AG04449 (cell line): Measurements from ENCODE around the gene LRBA.

Source experiments
- CTCF ChIA-PET: fragments of 350-600 bp; formaldehyde crosslinking; extraction: SDS; loops from one replicate; lab custom pipeline; 2021; ENCODE audit warnings: antibody characterized with exemption; lab: Yijun Ruan, JAX
- POLR2A ChIA-PET: fragments of 400-600, 350-600 bp; formaldehyde crosslinking; extraction: SDS; loops from one replicate; lab custom pipeline; 2020; ENCODE audit warnings: antibody characterized with exemption, inconsistent platforms; lab: Yijun Ruan, JAX
- DNase-seq: peaks from one replicate; pipeline ENCODE4 v3.0.0-alpha.2; 2010; ENCODE audit warnings: low read depth, low spot score
- H3K4me3 ChIP-seq: 2 replicates; pipeline ENCODE4 v1.5.1; 2011; ENCODE audit warnings: low read depth, mild to moderate bottlenecking, control low read depth, low read length
- CTCF ChIP-seq: IDR thresholded peaks from one replicate; pipeline ENCODE4 v1.5.1; 2011; ENCODE audit warnings: mild to moderate bottlenecking, moderate library complexity, low read length, control low read depth, inconsistent platforms; ENCODE audit not compliant: insufficient read depth; ENCODE audit errors: missing control alignments

LRBA gene

GRCh38 chr4:150593996-150594395 lies 421.1 kb downstream of the LRBA start:
- H3K4me3 ChIP-seq: no peak overlapping the region
- no peak for DNase-seq
- TF ChIP-seq CTCF: peak; percentile 18
- ChIA-PET POLR2A (no interaction called here), CTCF (interaction anchor here (0.8 to 2.0 kb wide), 10 partner anchors 9 to 311 kb away, joined by 3 to 21 read pairs (median 4); no protein-coding TSS in a partner anchor)

GRCh38 chr4:150591904-150592303 lies 423.2 kb downstream of the LRBA start:
- DNase-seq: no peak
- TF ChIP-seq CTCF: no peak
- CTCF ChIA-PET: interaction anchor here (0.6 to 1.8 kb wide), 4 partner anchors 13 to 330 kb away, joined by 3 to 5 read pairs (median 3); no protein-coding TSS in a partner anchor
- H3K4me3 ChIP-seq: no peak overlapping the region
- POLR2A ChIA-PET: no interaction called here

GRCh38 chr4:150591406-150591805 lies 423.7 kb downstream of the LRBA start:
- CTCF ChIA-PET: interaction anchor here (1.0 to 1.8 kb wide), 2 partner anchors 276 to 330 kb away, joined by 3 to 5 read pairs; no protein-coding TSS in a partner anchor
- DNase-seq: no peak
- H3K4me3 ChIP-seq: no peak overlapping the region
- POLR2A ChIA-PET: no interaction called here
- TF ChIP-seq CTCF: no peak

- no peak for DNase-seq
- TF ChIP-seq CTCF: no peak
- CTCF ChIA-PET: no interaction called here
- POLR2A ChIA-PET: no interaction called here
- no peak overlapping the region for H3K4me3 ChIP-seq
Measured at GRCh38 chr4:150590631-150591030, 424.5 kb downstream of the LRBA start.

- POLR2A ChIA-PET: no interaction called here
- CTCF ChIA-PET: interaction anchor here (1.9 kb wide), 1 partner anchor 291 kb away, joined by 5 read pairs; no protein-coding TSS in a partner anchor
- DNase-seq: no peak
- TF ChIP-seq CTCF: no peak
- H3K4me3 ChIP-seq: no peak overlapping the region
Measured at GRCh38 chr4:150589157-150589556, 425.9 kb downstream of the LRBA start.

GRCh38 chr4:150588316-150588715 lies 426.8 kb downstream of the LRBA start:
- CTCF ChIA-PET: interaction anchor here (1.9 kb wide), 1 partner anchor 290 kb away, joined by 5 read pairs; no protein-coding TSS in a partner anchor
- no peak for DNase-seq
- no peak overlapping the region for H3K4me3 ChIP-seq
- POLR2A ChIA-PET: no interaction called here
- no peak for TF ChIP-seq CTCF
